Brain pericyte (primary cell): Measurements from ENCODE around the gene VBP1.
"Not testable (repeated sequence)": the region's sequence is repeated elsewhere in the genome, so short reads cannot be mapped to it uniquely, and the experiment has no call there.

Experiments
- DNase-seq: peaks from one replicate; pipeline ENCODE4 v3.0.0-alpha.2; 2012; ENCODE audit warnings: low read depth, low spot score

The VBP1 gene

DNA sequence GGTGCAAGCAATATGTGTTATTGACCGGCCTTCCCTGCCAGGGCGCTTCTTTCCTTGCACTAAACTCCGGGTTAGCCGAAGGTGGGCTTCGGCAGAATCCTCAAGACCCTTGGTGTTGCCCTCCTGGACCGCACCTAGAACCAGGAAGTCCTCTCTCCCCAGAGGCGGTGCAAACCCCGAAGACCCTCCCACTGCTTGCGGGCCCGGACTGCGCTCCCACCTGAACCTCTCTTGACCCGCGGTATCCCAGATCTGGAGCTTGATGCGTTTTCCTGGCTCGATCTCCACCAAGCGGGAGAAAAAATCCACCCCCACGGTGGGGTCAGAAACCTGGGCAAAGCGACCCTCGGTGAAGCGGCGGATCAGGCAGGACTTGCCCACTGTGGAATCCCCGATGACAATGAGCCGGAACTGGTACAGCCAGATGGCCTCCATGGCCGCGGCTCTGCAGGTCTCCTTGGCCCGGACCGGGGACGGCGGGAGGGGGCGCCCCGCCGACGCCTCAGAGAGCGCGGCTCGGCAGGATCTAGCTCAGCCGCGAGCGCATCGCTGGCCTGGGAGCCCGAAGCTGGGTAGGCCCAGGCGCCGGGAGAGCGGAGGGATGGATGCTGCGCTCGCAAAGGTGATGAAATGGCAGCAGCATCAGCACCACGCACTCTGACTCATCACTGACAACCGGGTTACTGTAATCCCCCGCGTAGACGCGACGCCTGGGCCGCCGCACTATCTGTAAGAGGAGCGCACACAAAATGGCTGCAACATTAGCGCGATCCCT lies 47.8 kb downstream of the VBP1 start, which contains the start of gene RAB39B:
Gene RAB39B (minus strand): TSS at position 638 of the 775 bp plus-strand sequence. CDS start 203 bp downstream, at position 435.
- DNase-seq = no peak

DNA sequence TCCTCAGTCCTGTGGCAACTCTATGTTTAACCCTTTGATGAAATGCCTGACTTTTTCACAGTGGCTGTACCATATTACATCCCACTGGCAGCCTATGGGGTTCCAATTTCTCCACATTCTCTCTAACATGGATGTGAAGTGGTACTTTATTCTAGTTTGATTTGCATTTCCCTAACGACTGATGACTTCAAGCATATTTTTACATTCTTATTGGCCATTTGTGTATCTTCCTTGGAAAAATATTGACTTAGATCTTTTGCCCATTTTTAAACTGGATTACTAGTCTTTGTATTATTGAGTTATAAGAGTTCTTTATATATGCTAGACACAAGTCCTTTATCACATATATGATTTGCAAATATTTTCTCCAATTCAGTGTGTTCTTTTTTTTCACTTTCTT lies 50.2 kb downstream of the VBP1 start:
- DNase-seq = no peak

DNA sequence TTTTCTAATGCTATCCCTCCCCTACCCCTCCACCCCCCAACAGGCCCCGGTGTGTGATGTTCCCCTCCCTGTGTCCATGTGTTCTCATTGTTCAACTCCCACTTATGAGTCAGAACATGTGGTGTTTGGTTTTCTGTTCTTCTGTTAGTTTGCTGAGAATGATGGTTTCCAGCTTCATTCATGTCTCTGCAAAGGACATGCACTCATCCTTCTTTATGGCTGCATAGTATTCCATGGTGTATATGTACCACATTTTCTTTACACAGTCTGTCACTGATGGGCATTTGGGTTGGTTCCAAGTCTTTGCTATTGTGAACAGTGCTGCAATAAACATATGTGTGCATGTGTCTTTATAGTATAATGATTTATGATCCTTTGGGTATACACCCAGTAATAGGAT lies 51.7 kb downstream of the VBP1 start:
- DNase-seq = not testable (repeated sequence)

DNA sequence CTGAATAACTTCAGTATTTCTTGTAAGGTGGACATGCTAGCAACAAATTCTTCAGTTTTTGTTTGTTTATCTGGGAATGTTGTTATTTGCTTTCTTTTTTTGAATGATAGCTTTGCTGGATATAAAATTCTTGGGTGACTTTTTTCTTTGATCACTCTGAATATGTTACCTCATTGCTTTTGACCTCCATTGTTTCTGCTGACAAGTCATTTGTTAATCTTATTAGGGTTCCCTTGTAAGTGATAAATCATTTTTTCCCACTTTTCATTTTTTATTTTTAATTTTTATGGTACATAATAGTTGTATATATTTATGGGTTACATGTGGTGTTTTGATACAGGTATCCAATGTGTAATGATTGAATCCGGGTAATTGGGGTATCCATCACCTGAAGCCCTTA lies 54.7 kb downstream of the VBP1 start:
- DNase-seq = no peak

DNA sequence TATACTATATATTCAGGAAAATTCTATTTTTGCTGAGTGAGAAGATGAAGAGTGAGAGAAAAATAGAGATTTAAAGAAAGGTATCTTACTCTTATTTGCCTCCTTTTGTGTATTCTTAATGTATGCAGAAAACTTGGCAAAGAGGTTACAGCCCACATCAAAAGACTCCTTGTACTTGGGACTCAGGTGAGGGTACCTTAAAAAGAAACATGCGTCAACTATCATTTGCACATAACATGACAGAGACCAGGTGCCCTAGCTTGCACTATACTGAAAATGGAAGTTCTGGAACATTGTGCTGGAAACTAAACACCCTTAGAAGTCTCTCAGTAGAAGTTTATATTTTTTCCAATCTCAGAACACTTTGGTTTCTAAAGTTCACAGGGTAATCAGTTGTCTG lies 63.6 kb downstream of the VBP1 start:
- no peak for DNase-seq
